HEK293 (cell line): ENCODE results near the gene ANKRD23.

Source experiments
- CTCF ChIA-PET: fragments of 350-600 bp; formaldehyde crosslinking; extraction: SDS; loops from one replicate; lab custom pipeline; 2021; ENCODE audit warnings: antibody characterized with exemption; lab: Yijun Ruan, JAX
- POLR2A ChIA-PET: fragments of 300-600 bp; formaldehyde crosslinking; extraction: SDS; loops from one replicate; lab custom pipeline; 2020; ENCODE audit warnings: antibody characterized with exemption, inconsistent platforms; lab: Yijun Ruan, JAX
- H3K27ac ChIP-seq: fragments of 200-500 bp; sonication (Bioruptor generic); 2 replicates; pipeline ENCODE4 v1.5.1; 2014; ENCODE audit warnings: low read depth, low read length, control low read depth, inconsistent platforms; ENCODE audit errors: extremely low read depth
- H3K36me3 ChIP-seq, 2 experiments: fragments of 200-500 bp in 1 of 2; sonication (Bioruptor generic) in 1 of 2; 1 replicate in 1 of 2; 2 replicates in 1 of 2; pipeline ENCODE4 v1.5.1; 2014 to 2017; ENCODE audit warnings: inconsistent platforms in 2 of 2, low read length in 2 of 2; ENCODE audit not compliant: control insufficient read depth in 2 of 2, insufficient read depth in 1 of 2
- H3K4me1 ChIP-seq: fragments of 200-500 bp; sonication (Bioruptor generic); 2 replicates; pipeline ENCODE4 v1.5.1; 2014; ENCODE audit warnings: mild to moderate bottlenecking, low read length, inconsistent platforms; ENCODE audit not compliant: control insufficient read depth, insufficient read depth
- H3K4me3 ChIP-seq: 2 replicates; pipeline ENCODE4 v1.5.1; 2011; ENCODE audit warnings: low read depth, mild to moderate bottlenecking, control low read depth, low read length, moderate library complexity
- H3K9me3 ChIP-seq: fragments of 200-500 bp; sonication (Bioruptor generic); 2 replicates; pipeline ENCODE4 v1.5.1; 2014; ENCODE audit warnings: low read depth, low read length, inconsistent platforms; ENCODE audit not compliant: control insufficient read depth, insufficient read depth
- HIC1 ChIP-seq: fragments of 450-650 bp; formaldehyde crosslinking; IDR thresholded peaks from 2 replicates; pipeline ENCODE4 v1.5.1; 2016; ENCODE audit warnings: missing biosample characterization, missing genetic modification characterization
- KLF17 ChIP-seq: fragments of 450-650 bp; formaldehyde crosslinking; IDR thresholded peaks from 2 replicates; pipeline ENCODE4 v1.5.1; 2016; ENCODE audit warnings: missing biosample characterization, missing genetic modification characterization
- PBX3 ChIP-seq: sonication (generic); formaldehyde crosslinking; IDR thresholded peaks from 2 replicates; pipeline ENCODE4 v1.8.1; 2022; ENCODE audit warnings: mild to moderate bottlenecking, moderate library complexity, missing genetic modification reagents
- ZBTB17 ChIP-seq: fragments of 450-650 bp; formaldehyde crosslinking; IDR thresholded peaks from 2 replicates; pipeline ENCODE4 v1.5.1; 2016; ENCODE audit warnings: missing biosample characterization, missing genetic modification characterization
- ZBTB48 ChIP-seq: fragments of 450-650 bp; formaldehyde crosslinking; IDR thresholded peaks from 2 replicates; pipeline ENCODE4 v1.5.1; 2016; ENCODE audit warnings: missing biosample characterization, missing genetic modification characterization
- ZNF214 ChIP-seq: fragments of 450-650 bp; formaldehyde crosslinking; IDR thresholded peaks from 2 replicates; pipeline ENCODE4 v1.5.1; 2017; ENCODE audit warnings: missing biosample characterization, mild to moderate bottlenecking, missing genetic modification characterization, borderline replicate concordance
- ZNF248 ChIP-seq: fragments of 450-650 bp; formaldehyde crosslinking; IDR thresholded peaks from 2 replicates; pipeline ENCODE4 v1.5.1; 2017; ENCODE audit warnings: missing biosample characterization, missing genetic modification characterization
- ZNF280D ChIP-seq: fragments of 450-650 bp; formaldehyde crosslinking; IDR thresholded peaks from 2 replicates; pipeline ENCODE4 v1.5.1; 2016; ENCODE audit warnings: missing biosample characterization, missing genetic modification characterization
- ZNF510 ChIP-seq: fragments of 450-650 bp; formaldehyde crosslinking; IDR thresholded peaks from 2 replicates; pipeline ENCODE4 v1.5.1; 2018; ENCODE audit warnings: mild to moderate bottlenecking, missing genetic modification characterization, missing biosample characterization; ENCODE audit not compliant: insufficient replicate concordance
- ZNF513 ChIP-seq: fragments of 450-650 bp; IDR thresholded peaks from 2 replicates; pipeline ENCODE4 v1.5.1; 2018; ENCODE audit warnings: missing biosample characterization, missing genetic modification characterization
- ZNF521 ChIP-seq: fragments of 450-650 bp; formaldehyde crosslinking; IDR thresholded peaks from 2 replicates; pipeline ENCODE4 v1.5.1; 2017; ENCODE audit warnings: missing biosample characterization, mild to moderate bottlenecking, missing genetic modification characterization
- ZNF600 ChIP-seq: fragments of 450-650 bp; formaldehyde crosslinking; IDR thresholded peaks from 2 replicates; pipeline ENCODE4 v1.5.1; 2016; ENCODE audit warnings: missing biosample characterization, missing genetic modification characterization
- ZNF610 ChIP-seq: fragments of 450-650 bp; formaldehyde crosslinking; IDR thresholded peaks from 2 replicates; pipeline ENCODE4 v1.5.1; 2016; ENCODE audit warnings: missing biosample characterization, missing genetic modification characterization, borderline replicate concordance
- ZNF621 ChIP-seq: fragments of 450-650 bp; formaldehyde crosslinking; IDR thresholded peaks from 2 replicates; pipeline ENCODE4 v1.5.1; 2017; ENCODE audit warnings: missing biosample characterization, missing genetic modification characterization
- ZNF701 ChIP-seq: fragments of 450-650 bp; formaldehyde crosslinking; IDR thresholded peaks from 2 replicates; pipeline ENCODE4 v1.5.1; 2016; ENCODE audit warnings: missing biosample characterization, missing genetic modification characterization

The ANKRD23 gene

GRCh38 chr2:96789245-96789617 lies 54.6 kb downstream of the ANKRD23 start:
- ChIA-PET POLR2A (no interaction called here), CTCF (interaction anchor here (1.5 to 2.7 kb wide), 3 partner anchors 11 to 28 kb away, joined by 3 to 11 read pairs (median 7); partner anchors contain the start of gene CNNM4)
- H3K4me3 ChIP-seq, result no peak overlapping the region
- no peaks in the 10 kb centered on the region for H3K9me3 ChIP-seq
- TF ChIP-seq ZNF510 (tag by site-specific recombination) (no peak), ZNF610 (no peak), ZNF214 (tag by site-specific recombination) (no peak), ZNF280D (tag by site-specific recombination) (no peak), PBX3 (CRISPR knock-in tag) (no peak), ZNF521 (tag by site-specific recombination) (no peak), ZNF701 (tag by site-specific recombination) (no peak), KLF17 (tag by site-specific recombination) (no peak), ZNF513 (tag by site-specific recombination) (no peak), ZNF600 (tag by site-specific recombination) (0 out of 2 replicates have a peak, but pooled peaks have one; percentile 32), HIC1 (tag by site-specific recombination) (no peak), ZBTB17 (tag by site-specific recombination) (no peak), ZNF248 (tag by site-specific recombination) (no peak), ZNF621 (tag by site-specific recombination) (no peak), ZBTB48 (peak; percentile 27; the same call in 1 of the 2 replicates)
- no peaks in the 10 kb centered on the region; a peak in 1 of 3 replicates for H3K36me3 ChIP-seq
- H3K4me1 ChIP-seq, result peaks cover 14% of the 10 kb centered on the region
- H3K27ac ChIP-seq, result no peak overlapping the region
